Measurements from ENCODE around the gene MAP3K7CL.

DNA sequence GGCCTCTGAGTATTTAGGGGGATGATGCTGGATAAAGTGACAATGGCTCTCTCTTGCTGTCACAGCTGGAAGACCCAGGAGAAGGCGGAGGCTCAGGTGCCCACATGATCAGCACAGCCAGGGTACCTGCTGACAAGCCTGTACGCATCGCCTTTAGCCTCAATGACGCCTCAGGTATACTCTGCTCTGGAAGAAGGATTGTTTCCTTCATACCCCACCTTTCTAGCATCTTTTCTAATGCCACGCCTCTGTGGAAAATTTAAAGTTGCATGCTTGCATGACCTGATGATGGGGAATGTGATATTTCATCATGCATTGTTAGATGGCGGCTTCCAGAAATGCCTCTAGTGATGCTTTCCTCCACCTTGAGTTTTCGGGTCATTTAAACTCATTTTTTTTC, 2.8 kb downstream of the MAP3K7CL start:
- TF ChIP-seq, protein P1, sequence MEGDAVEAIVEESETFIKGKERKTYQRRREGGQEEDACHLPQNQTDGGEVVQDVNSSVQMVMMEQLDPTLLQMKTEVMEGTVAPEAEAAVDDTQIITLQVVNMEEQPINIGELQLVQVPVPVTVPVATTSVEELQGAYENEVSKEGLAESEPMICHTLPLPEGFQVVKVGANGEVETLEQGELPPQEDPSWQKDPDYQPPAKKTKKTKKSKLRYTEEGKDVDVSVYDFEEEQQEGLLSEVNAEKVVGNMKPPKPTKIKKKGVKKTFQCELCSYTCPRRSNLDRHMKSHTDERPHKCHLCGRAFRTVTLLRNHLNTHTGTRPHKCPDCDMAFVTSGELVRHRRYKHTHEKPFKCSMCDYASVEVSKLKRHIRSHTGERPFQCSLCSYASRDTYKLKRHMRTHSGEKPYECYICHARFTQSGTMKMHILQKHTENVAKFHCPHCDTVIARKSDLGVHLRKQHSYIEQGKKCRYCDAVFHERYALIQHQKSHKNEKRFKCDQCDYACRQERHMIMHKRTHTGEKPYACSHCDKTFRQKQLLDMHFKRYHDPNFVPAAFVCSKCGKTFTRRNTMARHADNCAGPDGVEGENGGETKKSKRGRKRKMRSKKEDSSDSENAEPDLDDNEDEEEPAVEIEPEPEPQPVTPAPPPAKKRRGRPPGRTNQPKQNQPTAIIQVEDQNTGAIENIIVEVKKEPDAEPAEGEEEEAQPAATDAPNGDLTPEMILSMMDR (IDR thresholded peaks at IDR 0.05; ENCODE audit: low read depth, low read length): no peak
- no peak for TF ChIP-seq EZH2phosphoT487 (IDR thresholded peaks at IDR 0.05; ENCODE audit: low read depth)

Measured in OCI-LY3 (cell line).